H1 (cell line): Measurements from ENCODE around the gene AGBL1.

Source experiments
- CTCF ChIP-seq, 3 experiments: IDR thresholded peaks; 1 replicate in 2 of 3; 2 replicates in 1 of 3; pipeline versions ENCODE4 v1.5.1 to v1.6.1; 2011; ENCODE audit warnings: low read length in 3 of 3, mild to moderate bottlenecking in 3 of 3, inconsistent platforms in 2 of 3, low read depth in 1 of 3, moderate library complexity in 1 of 3; ENCODE audit not compliant: insufficient read depth in 1 of 3; ENCODE audit errors: control extremely low read depth in 1 of 3
- EZH2 ChIP-seq: fragments of 200-600 bp; sonication (generic); IDR thresholded peaks from 2 replicates; pipeline ENCODE4 v1.7.1; 2012; ENCODE audit warnings: low read depth, mild to moderate bottlenecking, moderate library complexity, low read length, inconsistent platforms; ENCODE audit not compliant: severe bottlenecking
- GABPA ChIP-seq: IDR thresholded peaks from 2 replicates; pipeline ENCODE4 v1.6.1; 2011; ENCODE audit warnings: mild to moderate bottlenecking, low read length, moderate library complexity, borderline replicate concordance; ENCODE audit not compliant: insufficient read depth
- GTF2F1 ChIP-seq: IDR thresholded peaks from 2 replicates; pipeline ENCODE4 v1.6.1; 2012; ENCODE audit warnings: low read depth, low read length, improper control_type of control experiment, borderline replicate concordance
- POLR2A ChIP-seq, 2 experiments: IDR thresholded peaks; 1 replicate in 1 of 2; 2 replicates in 1 of 2; pipeline ENCODE4 v1.6.1; 2011; ENCODE audit warnings: low read depth in 2 of 2, low read length in 2 of 2, mild to moderate bottlenecking in 2 of 2; ENCODE audit errors: control extremely low read depth in 1 of 2
- POLR2AphosphoS5 ChIP-seq: IDR thresholded peaks from 2 replicates; pipeline ENCODE4 v1.6.1; 2011; ENCODE audit warnings: low read depth, low read length
- RFX5 ChIP-seq: IDR thresholded peaks from 2 replicates; pipeline ENCODE4 v1.6.1; 2011; ENCODE audit warnings: low read depth, low read length, improper control_type of control experiment, borderline replicate concordance
- SIN3A ChIP-seq, 2 experiments: IDR thresholded peaks in 1 of 2; conservative IDR thresholded peaks in 1 of 2; 2 replicates each; pipeline ENCODE4 v1.6.1; 2011 to 2012; ENCODE audit warnings: low read length in 2 of 2, improper control_type of control experiment in 1 of 2, low read depth in 1 of 2, mild to moderate bottlenecking in 1 of 2
- SRF ChIP-seq: IDR thresholded peaks from 2 replicates; pipeline ENCODE4 v1.6.1; 2011; ENCODE audit warnings: mild to moderate bottlenecking, low read depth, low read length, moderate library complexity
- TAF1 ChIP-seq: IDR thresholded peaks from 2 replicates; pipeline ENCODE4 v1.6.1; 2011; ENCODE audit warnings: mild to moderate bottlenecking, low read depth, low read length
- TAF7 ChIP-seq: optimal IDR thresholded peaks from 2 replicates; pipeline ENCODE3; 2011; ENCODE audit warnings: low read depth, mild to moderate bottlenecking, inconsistent platforms, low read length, moderate library complexity, borderline replicate concordance
- YY1 ChIP-seq: IDR thresholded peaks from 2 replicates; pipeline ENCODE4 v1.6.1; 2011; ENCODE audit warnings: low read depth, mild to moderate bottlenecking, low read length
- ZNF274 ChIP-seq: IDR thresholded peaks from 2 replicates; pipeline ENCODE4 v1.7.0; 2012; ENCODE audit warnings: low read length, borderline replicate concordance; ENCODE audit errors: extremely low read depth

GRCh38 chr15:86336051-86336788 is 256.5 kb downstream of the AGBL1 start:
- TF ChIP-seq CTCF (IDR thresholded peaks at IDR 0.05; ENCODE audit: control extremely low read depth in 1 of 3, insufficient read depth in 1 of 3, low read depth in 1 of 3, low read length in 3 of 3), result no peak
- TF ChIP-seq POLR2A (IDR thresholded peaks at IDR 0.05; ENCODE audit: control extremely low read depth in 1 of 2, low read depth in 2 of 2, low read length in 2 of 2), result no peak
- no peak for TF ChIP-seq GABPA
- TF ChIP-seq ZNF274, result no peak
- no peak for TF ChIP-seq EZH2
- TF ChIP-seq SIN3A (conservative IDR thresholded peaks at IDR 0.05 in 1 of 2, IDR thresholded peaks at IDR 0.05 in 1 of 2; ENCODE audit: low read depth in 1 of 2, low read length in 2 of 2), result no peak
- TF ChIP-seq GTF2F1, result no peak
- TF ChIP-seq TAF1, result no peak
- TF ChIP-seq SRF, result no peak
- TF ChIP-seq YY1, result no peak
- no peak for TF ChIP-seq RFX5
- TF ChIP-seq POLR2AphosphoS5, result no peak
- TF ChIP-seq TAF7, result no peak
